ENCODE data around the gene ANKRD17.

DNA sequence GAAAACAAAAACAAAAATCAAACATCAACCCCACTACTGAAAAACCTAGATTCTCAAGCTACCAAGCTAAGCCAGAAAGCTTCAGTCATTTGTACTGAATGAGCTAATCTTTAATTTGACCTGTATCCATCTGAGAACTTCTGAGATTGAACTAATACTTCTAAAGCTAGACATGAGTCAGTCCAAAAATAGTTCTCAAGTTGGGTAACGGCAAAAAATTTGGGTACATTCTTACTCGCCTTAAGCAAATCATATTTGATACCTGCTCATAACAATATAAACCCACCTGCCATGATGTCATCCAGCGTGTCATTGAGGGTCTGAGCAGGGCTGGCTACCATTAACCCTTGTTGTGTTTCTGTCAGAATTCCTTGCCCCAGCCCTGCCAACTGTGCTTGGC, 119.4 kb downstream of the ANKRD17 start:
- TF ChIP-seq, protein P1, sequence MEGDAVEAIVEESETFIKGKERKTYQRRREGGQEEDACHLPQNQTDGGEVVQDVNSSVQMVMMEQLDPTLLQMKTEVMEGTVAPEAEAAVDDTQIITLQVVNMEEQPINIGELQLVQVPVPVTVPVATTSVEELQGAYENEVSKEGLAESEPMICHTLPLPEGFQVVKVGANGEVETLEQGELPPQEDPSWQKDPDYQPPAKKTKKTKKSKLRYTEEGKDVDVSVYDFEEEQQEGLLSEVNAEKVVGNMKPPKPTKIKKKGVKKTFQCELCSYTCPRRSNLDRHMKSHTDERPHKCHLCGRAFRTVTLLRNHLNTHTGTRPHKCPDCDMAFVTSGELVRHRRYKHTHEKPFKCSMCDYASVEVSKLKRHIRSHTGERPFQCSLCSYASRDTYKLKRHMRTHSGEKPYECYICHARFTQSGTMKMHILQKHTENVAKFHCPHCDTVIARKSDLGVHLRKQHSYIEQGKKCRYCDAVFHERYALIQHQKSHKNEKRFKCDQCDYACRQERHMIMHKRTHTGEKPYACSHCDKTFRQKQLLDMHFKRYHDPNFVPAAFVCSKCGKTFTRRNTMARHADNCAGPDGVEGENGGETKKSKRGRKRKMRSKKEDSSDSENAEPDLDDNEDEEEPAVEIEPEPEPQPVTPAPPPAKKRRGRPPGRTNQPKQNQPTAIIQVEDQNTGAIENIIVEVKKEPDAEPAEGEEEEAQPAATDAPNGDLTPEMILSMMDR (IDR thresholded peaks at IDR 0.05; ENCODE audit: low read length): no peak
- no peak for TF ChIP-seq EZH2 (IDR thresholded peaks at IDR 0.05; ENCODE audit: borderline replicate concordance, low read length)

Measured in OCI-LY1 (cell line).